SK-N-SH (cell line): ENCODE results near the gene LYSMD3. TPM values are rescaled to one million over a fixed set of nuclear protein-coding genes. Genes with fewer than 3 reads are reported as not detected.

Source experiments
- CTCF ChIA-PET: fragments of 300-600, 350-600 bp; formaldehyde crosslinking; extraction: SDS; loops from one replicate; lab custom pipeline; 2021; lab: Yijun Ruan, JAX
- POLR2A ChIA-PET: fragments of 350-600 bp; sonication (Branson Sonifier 250); formaldehyde crosslinking; extraction: SDS; loops from one replicate; lab custom pipeline; 2020; ENCODE audit warnings: antibody characterized with exemption, inconsistent platforms; lab: Yijun Ruan, JAX
- DNase-seq: peaks from one replicate; pipeline ENCODE4 v3.0.0; 2012
- H2AFZ ChIP-seq: fragments of 200-600 bp; sonication (generic); 2 replicates; pipeline ENCODE4 v1.8.1; 2016; ENCODE audit warnings: antibody characterized with exemption, mild to moderate bottlenecking, low read depth
- H3F3A ChIP-seq: fragments of 200-600 bp; sonication (generic); replicated peaks from 2 replicates; pipeline ENCODE3; 2016; ENCODE audit warnings: antibody characterized with exemption, mild to moderate bottlenecking; ENCODE audit not compliant: insufficient read depth
- H3K27ac ChIP-seq, 2 experiments: fragments of 200-500 bp in 1 of 2; fragments of 200-600 bp in 1 of 2; sonication (Bioruptor generic) in 1 of 2; sonication (generic), shearing (Covaris generic) in 1 of 2; 2 replicates each; pipeline versions ENCODE4 v1.5.1 to v1.6.1; 2014 to 2016; ENCODE audit warnings: low read depth in 2 of 2, inconsistent platforms in 1 of 2, low read length in 1 of 2, mild to moderate bottlenecking in 1 of 2, mixed read lengths in 1 of 2
- H3K27me3 ChIP-seq: fragments of 200-600 bp; sonication (generic), shearing (Covaris generic); 2 replicates; pipeline ENCODE4 v1.6.1; 2016; ENCODE audit warnings: mixed run types; ENCODE audit not compliant: insufficient read depth
- H3K36me3 ChIP-seq, 2 experiments: fragments of 200-500 bp in 1 of 2; fragments of 200-600 bp in 1 of 2; sonication (Bioruptor generic) in 1 of 2; sonication (generic) in 1 of 2; replicated peaks in 1 of 2; 2 replicates each; pipeline versions ENCODE3 to v1.5.1; 2014 to 2016; ENCODE audit warnings: low read length in 1 of 2, mild to moderate bottlenecking in 1 of 2; ENCODE audit not compliant: insufficient read depth in 2 of 2, control insufficient read depth in 1 of 2
- H3K4me1 ChIP-seq, 2 experiments: fragments of 200-500 bp in 1 of 2; fragments of 200-600 bp in 1 of 2; sonication (Bioruptor generic) in 1 of 2; sonication (generic), shearing (Covaris generic) in 1 of 2; 2 replicates each; pipeline versions ENCODE4 v1.5.1 to v1.6.1; 2014 to 2016; ENCODE audit warnings: low read depth in 1 of 2, low read length in 1 of 2, mixed run types in 1 of 2; ENCODE audit not compliant: insufficient read depth in 2 of 2, control insufficient read depth in 1 of 2
- H3K4me2 ChIP-seq: fragments of 200-600 bp; sonication (generic), shearing (Covaris generic); 2 replicates; pipeline ENCODE4 v1.6.1; 2017; ENCODE audit warnings: mixed run types
- H3K4me3 ChIP-seq, 2 experiments: fragments of 200-500 bp in 1 of 2; fragments of 200-600 bp in 1 of 2; sonication (Bioruptor generic) in 1 of 2; sonication (generic), shearing (Covaris generic) in 1 of 2; 2 replicates each; pipeline versions ENCODE4 v1.5.1 to v1.8.1; 2014 to 2016; ENCODE audit warnings: low read depth in 2 of 2, inconsistent platforms in 1 of 2, low read length in 1 of 2, mild to moderate bottlenecking in 1 of 2, mixed read lengths in 1 of 2, moderate library complexity in 1 of 2
- H3K79me2 ChIP-seq: fragments of 200-600 bp; sonication (generic); 2 replicates; pipeline ENCODE4 v1.8.1; 2017; ENCODE audit warnings: mild to moderate bottlenecking; ENCODE audit not compliant: insufficient read depth
- H3K9ac ChIP-seq: fragments of 200-600 bp; sonication (generic); 2 replicates; pipeline ENCODE4 v1.6.1; 2017; ENCODE audit warnings: mixed run types
- H3K9me2 ChIP-seq: fragments of 200-600 bp; sonication (generic); 2 replicates; pipeline ENCODE4 v1.6.1; 2017; ENCODE audit warnings: mixed run types
- H3K9me3 ChIP-seq: fragments of 200-600 bp; sonication (generic); 2 replicates; pipeline ENCODE4 v1.6.1; 2017; ENCODE audit warnings: mixed run types, mild to moderate bottlenecking, moderate library complexity
- H4K20me1 ChIP-seq: fragments of 200-600 bp; sonication (generic); 2 replicates; pipeline ENCODE4 v1.6.1; 2017; ENCODE audit warnings: mild to moderate bottlenecking, mixed run types; ENCODE audit not compliant: insufficient read depth
- ELF1 ChIP-seq: IDR thresholded peaks from 2 replicates; pipeline ENCODE4 v1.4.0; 2012
- GABPA ChIP-seq: IDR thresholded peaks from 2 replicates; pipeline ENCODE4 v1.4.0; 2012; ENCODE audit warnings: low read depth, mild to moderate bottlenecking
- JUND ChIP-seq: IDR thresholded peaks from 2 replicates; pipeline ENCODE4 v1.4.0; 2012
- MAX ChIP-seq: IDR thresholded peaks from 2 replicates; pipeline ENCODE4 v1.4.0; 2012; ENCODE audit warnings: low read depth
- MXI1 ChIP-seq: IDR thresholded peaks from 2 replicates; pipeline ENCODE4 v1.6.1; 2012; ENCODE audit warnings: mild to moderate bottlenecking, low read depth, low read length, improper control_type of control experiment
- NFIC ChIP-seq: IDR thresholded peaks from 2 replicates; pipeline ENCODE4 v1.4.0; 2012; ENCODE audit warnings: borderline replicate concordance
- POLR2AphosphoS5 ChIP-seq: IDR thresholded peaks from 2 replicates; pipeline ENCODE4 v1.6.1; 2012; ENCODE audit warnings: low read depth, low read length
- RAD21 ChIP-seq: IDR thresholded peaks from 2 replicates; pipeline ENCODE4 v1.6.1; 2012; ENCODE audit warnings: mild to moderate bottlenecking, low read length
- REST ChIP-seq: IDR thresholded peaks from 2 replicates; pipeline ENCODE4 v1.6.1; 2012; ENCODE audit warnings: mild to moderate bottlenecking, low read depth, low read length, moderate library complexity
- RFX5 ChIP-seq: IDR thresholded peaks from 2 replicates; pipeline ENCODE4 v1.6.1; 2012; ENCODE audit warnings: mild to moderate bottlenecking, improper control_type of control experiment, low read length
- RXRA ChIP-seq: IDR thresholded peaks from 2 replicates; pipeline ENCODE4 v1.4.0; 2012; ENCODE audit warnings: low read depth, mild to moderate bottlenecking, borderline replicate concordance
- SMC3 ChIP-seq: IDR thresholded peaks from 2 replicates; pipeline ENCODE4 v1.6.1; 2012; ENCODE audit warnings: low read depth, low read length, improper control_type of control experiment
- TAF1 ChIP-seq: IDR thresholded peaks from 2 replicates; pipeline ENCODE4 v1.6.1; 2012; ENCODE audit warnings: low read depth, mild to moderate bottlenecking, low read length, moderate library complexity, borderline replicate concordance
- TCF12 ChIP-seq: IDR thresholded peaks from 2 replicates; pipeline ENCODE4 v1.4.0; 2012
- TEAD4 ChIP-seq: IDR thresholded peaks from 2 replicates; pipeline ENCODE4 v1.4.0; 2012; ENCODE audit warnings: mild to moderate bottlenecking, borderline replicate concordance; ENCODE audit not compliant: insufficient read depth
- YY1 ChIP-seq: IDR thresholded peaks from 2 replicates; pipeline ENCODE4 v1.4.0; 2012; ENCODE audit warnings: low read depth, mild to moderate bottlenecking
- WGBS: methylation state at CpG from one replicate; pipeline ENCODE4 v1.1.6; 2017; ENCODE audit warnings: low lambda C conversion rate; 5-methylcytosine and 5-hydroxymethylcytosine counted together
- polyA plus RNA-seq, 3 experiments: library from polyadenylated mRNA; depleted of rRNA; stranded (reverse); fragments of >200 nt; gene quantifications; 2 replicates each; pipeline ENCODE4 v1.2.3, GENCODE V29; 2012
- TF ChIP-seq, protein P1 (sequence below): IDR thresholded peaks from 2 replicates; pipeline ENCODE4; 2012
- TF ChIP-seq, protein P2 (sequence below): IDR thresholded peaks from 2 replicates; pipeline ENCODE4 v1.4.0; 2012; ENCODE audit warnings: low read depth, borderline replicate concordance
- TF ChIP-seq, protein P3 (sequence below): fragments of 150-350 bp; IDR thresholded peaks from 2 replicates; pipeline ENCODE4 v1.6.1; 2016; ENCODE audit warnings: mild to moderate bottlenecking, low read depth, low read length

The LYSMD3 gene
- polyA plus RNA-seq, 1 of the 3 experiments (the other 2 are of a cell fraction) = 6.7 TPM

DNA sequence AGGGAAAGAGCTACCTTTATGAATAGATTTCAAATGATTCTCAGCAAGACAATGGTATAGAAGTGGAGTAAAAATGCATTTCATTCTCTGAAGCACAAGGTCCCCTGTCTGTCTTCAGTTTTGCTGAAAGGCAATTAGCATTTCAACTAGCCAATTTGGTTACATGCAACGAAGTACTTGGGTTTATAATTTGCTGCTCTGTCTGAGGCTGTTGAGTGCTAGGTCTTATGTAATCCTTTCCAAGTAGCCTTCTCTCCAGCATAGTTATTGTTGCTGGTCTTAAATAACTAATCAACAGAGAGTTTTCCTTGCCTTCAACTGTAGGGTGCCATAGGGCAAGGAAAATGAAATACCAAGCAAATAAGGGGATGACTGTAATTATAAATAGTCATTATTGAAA lies 33.7 kb upstream of the LYSMD3 start:
- no peak overlapping the region for H3K9ac ChIP-seq
- no peaks in the 10 kb centered on the region for H3K9me2 ChIP-seq
- no peak for DNase-seq
- ChIA-PET POLR2A (no interaction called here), CTCF (interaction anchor here (1.2 kb wide), 1 partner anchor 8 kb away, joined by 3 read pairs; no protein-coding TSS in a partner anchor)
- H3K4me2 ChIP-seq = no peak overlapping the region
- H3K9me3 ChIP-seq = no peaks in the 10 kb centered on the region
- H3K79me2 ChIP-seq = no peaks in the 10 kb centered on the region
- H4K20me1 ChIP-seq = no peaks in the 10 kb centered on the region
- WGBS = 27% methylated on average over 1 of the region's 1 CpG
- no peak overlapping the region for H3K4me3 ChIP-seq
- no peaks in the 10 kb centered on the region for H3K36me3 ChIP-seq
- no peak for TF ChIP-seq JUND
- TF ChIP-seq, protein P1, sequence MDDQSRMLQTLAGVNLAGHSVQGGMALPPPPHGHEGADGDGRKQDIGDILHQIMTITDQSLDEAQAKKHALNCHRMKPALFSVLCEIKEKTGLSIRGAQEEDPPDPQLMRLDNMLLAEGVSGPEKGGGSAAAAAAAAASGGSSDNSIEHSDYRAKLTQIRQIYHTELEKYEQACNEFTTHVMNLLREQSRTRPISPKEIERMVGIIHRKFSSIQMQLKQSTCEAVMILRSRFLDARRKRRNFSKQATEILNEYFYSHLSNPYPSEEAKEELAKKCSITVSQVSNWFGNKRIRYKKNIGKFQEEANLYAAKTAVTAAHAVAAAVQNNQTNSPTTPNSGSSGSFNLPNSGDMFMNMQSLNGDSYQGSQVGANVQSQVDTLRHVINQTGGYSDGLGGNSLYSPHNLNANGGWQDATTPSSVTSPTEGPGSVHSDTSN = no peak
- no peak for TF ChIP-seq TAF1
- TF ChIP-seq TEAD4 = no peak
- TF ChIP-seq SMC3 = no peak
- TF ChIP-seq NFIC = no peak
- TF ChIP-seq, protein P2, sequence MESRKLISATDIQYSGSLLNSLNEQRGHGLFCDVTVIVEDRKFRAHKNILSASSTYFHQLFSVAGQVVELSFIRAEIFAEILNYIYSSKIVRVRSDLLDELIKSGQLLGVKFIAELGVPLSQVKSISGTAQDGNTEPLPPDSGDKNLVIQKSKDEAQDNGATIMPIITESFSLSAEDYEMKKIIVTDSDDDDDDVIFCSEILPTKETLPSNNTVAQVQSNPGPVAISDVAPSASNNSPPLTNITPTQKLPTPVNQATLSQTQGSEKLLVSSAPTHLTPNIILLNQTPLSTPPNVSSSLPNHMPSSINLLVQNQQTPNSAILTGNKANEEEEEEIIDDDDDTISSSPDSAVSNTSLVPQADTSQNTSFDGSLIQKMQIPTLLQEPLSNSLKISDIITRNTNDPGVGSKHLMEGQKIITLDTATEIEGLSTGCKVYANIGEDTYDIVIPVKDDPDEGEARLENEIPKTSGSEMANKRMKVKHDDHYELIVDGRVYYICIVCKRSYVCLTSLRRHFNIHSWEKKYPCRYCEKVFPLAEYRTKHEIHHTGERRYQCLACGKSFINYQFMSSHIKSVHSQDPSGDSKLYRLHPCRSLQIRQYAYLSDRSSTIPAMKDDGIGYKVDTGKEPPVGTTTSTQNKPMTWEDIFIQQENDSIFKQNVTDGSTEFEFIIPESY = no peak
- TF ChIP-seq MXI1 = no peak
- peaks cover 11% of the 10 kb centered on the region for H3K27me3 ChIP-seq
- H3F3A ChIP-seq = no peaks in the 10 kb centered on the region
- no peak overlapping the region for H3K27ac ChIP-seq
- H3K4me1 ChIP-seq = no peaks in the 10 kb centered on the region; a peak in 2 of 4 replicates
- no peak overlapping the region for H2AFZ ChIP-seq

DNA sequence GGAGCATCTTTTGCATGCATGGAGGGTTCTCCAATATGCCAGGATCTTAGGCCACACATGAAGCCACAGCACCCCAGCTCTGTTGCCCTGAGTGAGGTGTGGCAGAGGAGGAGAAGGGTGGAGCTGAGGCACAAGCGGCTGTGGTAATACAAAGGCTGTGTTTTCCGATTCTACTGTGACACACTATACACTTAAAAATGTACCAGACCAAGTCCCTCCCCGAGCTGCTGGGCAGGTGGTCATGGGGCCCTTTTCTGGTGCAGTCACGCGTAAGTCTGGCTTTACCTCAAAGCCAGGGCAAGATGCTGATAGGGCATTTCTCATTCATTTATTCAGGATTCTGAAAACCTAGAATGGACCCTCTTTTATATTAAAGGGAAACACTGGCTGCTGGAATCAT lies 33.0 kb upstream of the LYSMD3 start:
- Histone ChIP-seq H2AFZ (no peak overlapping the region), H3K36me3 (no peaks in the 10 kb centered on the region), H3K9me2 (no peaks in the 10 kb centered on the region), H3K27me3 (peaks cover 19% of the 10 kb centered on the region), H3K4me1 (no peaks in the 10 kb centered on the region; a peak in 2 of 4 replicates), H3F3A (no peaks in the 10 kb centered on the region), H3K27ac (no peak overlapping the region), H3K9me3 (no peaks in the 10 kb centered on the region), H3K79me2 (no peaks in the 10 kb centered on the region), H3K9ac (no peak overlapping the region), H4K20me1 (no peaks in the 10 kb centered on the region), H3K4me3 (no peak overlapping the region), H3K4me2 (no peak overlapping the region)
- DNase-seq = no peak
- 74% methylated on average over 5 of the region's 5 CpGs for WGBS
- CTCF ChIA-PET = interaction anchor here (0.7 to 1.2 kb wide), 2 partner anchors 9 to 160 kb away, joined by 3 read pairs; no protein-coding TSS in a partner anchor
- POLR2A ChIA-PET = no interaction called here
- TF ChIP-seq RFX5 (no peak), POLR2AphosphoS5 (no peak), YY1 (no peak), RXRA (no peak), TCF12 (no peak), RAD21 (no peak), GABPA (no peak), REST (no peak), MXI1 (no peak), JUND (no peak), MAX (no peak), ELF1 (no peak)
- TF ChIP-seq, protein P3, sequence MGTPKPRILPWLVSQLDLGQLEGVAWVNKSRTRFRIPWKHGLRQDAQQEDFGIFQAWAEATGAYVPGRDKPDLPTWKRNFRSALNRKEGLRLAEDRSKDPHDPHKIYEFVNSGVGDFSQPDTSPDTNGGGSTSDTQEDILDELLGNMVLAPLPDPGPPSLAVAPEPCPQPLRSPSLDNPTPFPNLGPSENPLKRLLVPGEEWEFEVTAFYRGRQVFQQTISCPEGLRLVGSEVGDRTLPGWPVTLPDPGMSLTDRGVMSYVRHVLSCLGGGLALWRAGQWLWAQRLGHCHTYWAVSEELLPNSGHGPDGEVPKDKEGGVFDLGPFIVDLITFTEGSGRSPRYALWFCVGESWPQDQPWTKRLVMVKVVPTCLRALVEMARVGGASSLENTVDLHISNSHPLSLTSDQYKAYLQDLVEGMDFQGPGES = no peak
- TF ChIP-seq, protein P1 = no peak
